ENCODE data around the gene USP31.

USP31 gene

DNA sequence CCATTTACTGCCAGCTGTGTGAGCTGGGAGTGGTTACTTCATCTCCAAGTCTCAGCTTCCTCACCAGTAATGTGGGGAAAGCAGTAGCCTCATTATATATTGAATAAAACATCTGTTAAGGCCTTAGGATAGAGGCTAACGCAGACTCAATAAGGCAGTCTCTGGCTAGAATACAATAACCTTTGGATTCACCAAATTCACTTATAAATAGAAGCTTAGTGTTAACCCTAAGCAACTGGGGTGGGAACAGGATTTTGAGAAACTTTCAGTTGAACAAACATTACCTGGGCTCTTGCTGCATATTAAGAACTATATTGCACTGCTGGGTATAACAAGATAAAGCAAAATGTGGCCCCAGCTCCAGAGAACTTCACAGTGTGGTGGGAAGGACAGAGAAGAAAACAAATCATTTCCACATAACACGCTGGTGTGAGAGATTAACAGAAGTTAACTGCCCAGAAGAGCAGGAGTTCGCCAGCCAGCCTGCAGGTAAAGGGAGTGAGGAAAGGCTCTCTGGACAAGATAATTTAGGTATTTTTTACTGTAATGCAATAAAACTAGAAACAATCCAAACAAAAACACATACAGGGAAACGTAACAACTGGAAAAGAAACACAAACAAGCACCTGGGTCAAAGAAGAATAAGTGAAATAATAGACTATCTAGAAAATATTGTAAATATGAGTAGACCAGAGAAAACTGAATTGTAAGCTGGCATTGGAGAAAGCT lies 57.0 kb downstream of the USP31 start:
- no peak for DNase-seq

DNA sequence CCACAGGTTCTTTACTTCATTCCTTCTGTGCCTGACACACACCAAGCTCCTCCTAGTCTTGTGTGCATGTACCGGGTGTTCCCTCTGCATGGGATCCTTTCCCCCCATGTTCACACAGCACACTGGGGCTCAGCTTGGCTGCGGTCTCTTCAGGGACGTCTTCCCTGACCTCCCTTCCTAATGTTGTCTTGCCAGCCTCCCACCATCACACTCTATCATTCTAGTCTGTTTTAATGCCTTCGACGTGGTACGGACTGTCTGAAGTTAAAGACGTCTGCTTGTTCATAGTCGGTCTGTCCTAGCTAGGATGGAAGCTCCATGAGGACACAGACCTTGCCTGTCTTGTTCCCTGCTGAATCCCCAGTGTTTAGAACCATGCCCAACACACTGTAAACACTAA lies 60.1 kb downstream of the USP31 start:
- DNase-seq, result no peak

DNA sequence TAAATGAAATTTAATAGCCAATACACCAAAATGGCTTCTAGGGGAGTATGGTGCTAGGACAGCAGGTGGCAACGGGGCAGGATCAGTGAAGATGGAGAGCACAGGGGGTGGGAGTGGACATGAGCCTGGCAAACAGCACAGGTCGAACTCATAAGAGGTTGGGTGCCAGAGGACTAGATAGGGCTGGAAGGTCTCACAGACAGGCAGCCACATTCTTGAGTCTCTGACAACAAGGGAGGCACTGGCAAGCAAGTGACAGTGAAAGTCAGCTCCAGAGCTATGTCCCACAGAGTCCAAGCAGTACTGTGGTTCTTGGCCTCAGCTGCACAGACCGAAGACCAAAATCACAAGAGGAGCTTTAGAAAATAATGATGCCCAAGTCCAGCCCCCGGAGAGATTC lies 61.2 kb downstream of the USP31 start:
- no peak for DNase-seq

DNA sequence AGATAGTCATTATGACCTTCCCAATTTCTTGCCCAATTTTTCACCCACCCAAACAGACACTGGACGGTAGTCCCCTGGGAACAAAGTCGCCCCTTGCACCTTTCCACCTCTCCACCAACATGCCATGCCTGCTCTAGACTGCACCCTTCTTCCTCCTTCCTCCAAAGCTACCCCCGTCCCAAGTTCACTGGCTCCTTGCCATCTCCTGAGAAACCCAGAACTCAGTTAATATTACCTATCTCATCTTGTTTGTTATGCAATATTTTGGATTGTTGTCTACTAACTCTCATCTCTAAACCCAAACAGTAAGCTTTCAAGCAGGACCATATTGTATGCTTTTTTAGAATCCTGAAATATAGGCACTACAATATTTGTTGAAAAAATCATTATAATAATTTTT lies 63.3 kb downstream of the USP31 start:
- DNase-seq, result no peak

DNA sequence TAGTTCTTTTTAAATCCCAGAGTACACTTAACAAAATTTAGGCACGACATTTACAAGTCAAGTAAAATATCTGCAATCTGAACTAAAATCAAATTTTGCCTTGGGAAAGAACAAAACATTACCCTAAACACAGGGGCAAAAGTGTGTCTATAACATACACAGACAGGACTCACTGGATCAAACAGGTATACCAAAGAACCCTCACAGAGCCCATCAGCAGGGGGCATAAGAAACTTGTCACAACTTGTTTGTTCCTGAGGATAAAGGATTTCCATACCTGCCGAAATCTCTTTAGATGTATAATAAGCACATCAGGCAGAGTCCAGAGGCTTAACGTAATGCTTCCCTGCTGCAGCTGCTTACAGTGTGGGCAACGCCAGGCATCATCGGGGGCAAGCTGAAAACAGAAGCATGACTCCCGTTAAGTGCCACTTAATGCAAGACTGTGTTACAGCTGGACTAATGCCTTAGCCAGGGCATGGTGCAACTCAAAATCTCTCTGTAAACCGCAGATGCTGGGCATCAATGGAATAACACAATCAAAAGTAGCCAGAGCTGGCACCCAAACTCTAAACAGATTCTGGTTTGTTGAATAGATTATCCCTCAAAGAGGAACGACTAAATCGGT lies 67.0 kb downstream of the USP31 start:
- DNase-seq, result no peak

DNA sequence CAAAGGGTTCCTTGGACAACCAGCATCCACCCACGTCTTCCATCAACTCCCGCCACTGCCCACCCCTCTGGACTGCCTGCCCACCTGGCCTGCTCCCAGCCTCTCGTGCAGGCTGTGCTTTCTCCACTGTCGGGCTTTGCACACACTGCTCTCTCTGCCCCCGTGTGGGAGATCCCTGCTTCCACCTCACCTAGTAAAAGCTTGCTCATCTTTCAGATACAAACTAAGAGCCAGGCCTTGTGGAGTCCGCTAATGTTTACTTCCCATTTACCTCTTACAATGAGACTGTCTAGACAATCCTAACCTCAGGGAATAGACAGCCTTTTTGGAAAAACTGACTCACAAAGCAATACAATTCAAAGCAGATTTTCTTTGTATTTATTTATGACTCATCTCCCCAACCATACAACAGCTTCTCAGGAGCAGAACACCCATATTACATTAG lies 67.6 kb downstream of the USP31 start:
- DNase-seq, result no peak

DNA sequence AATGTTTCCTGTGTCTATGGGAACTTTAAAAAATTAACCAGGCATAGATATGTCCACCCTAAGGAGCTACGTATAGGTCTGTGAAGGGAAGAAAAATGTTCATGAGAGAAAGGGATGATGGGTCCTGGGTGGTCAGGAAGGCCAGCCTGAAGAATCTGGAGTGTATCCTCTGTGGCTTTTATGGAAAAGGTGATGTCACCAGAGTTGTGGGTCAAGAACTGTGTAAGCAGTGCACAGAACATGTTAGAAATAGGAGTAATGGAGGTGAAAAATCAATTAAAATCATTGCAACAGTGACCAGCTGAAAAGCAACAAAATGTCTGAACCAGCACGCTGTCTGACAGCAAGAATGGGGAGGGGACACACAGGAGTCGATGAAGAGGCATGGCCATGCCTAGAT lies 68.5 kb downstream of the USP31 start:
- no peak for DNase-seq

DNA sequence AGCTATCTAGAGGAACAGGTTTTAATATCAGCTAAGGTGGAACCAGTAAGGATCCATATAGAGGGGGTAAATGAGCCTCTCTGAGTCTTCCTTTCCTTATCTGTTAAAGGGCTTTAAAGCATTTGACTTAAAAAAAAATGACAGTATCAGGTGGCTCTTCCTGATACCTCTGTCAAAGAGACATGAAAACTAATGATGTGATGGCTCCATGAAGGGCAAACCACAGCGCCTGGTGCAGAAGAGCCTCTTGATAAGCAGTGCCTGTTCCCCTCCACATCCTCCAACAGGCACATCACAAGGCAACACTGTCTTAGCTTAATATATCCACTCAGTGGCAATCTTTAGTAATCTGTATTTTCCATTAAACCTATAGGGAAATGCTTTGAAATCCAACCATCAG lies 68.9 kb downstream of the USP31 start:
- DNase-seq, result no peak

DNA sequence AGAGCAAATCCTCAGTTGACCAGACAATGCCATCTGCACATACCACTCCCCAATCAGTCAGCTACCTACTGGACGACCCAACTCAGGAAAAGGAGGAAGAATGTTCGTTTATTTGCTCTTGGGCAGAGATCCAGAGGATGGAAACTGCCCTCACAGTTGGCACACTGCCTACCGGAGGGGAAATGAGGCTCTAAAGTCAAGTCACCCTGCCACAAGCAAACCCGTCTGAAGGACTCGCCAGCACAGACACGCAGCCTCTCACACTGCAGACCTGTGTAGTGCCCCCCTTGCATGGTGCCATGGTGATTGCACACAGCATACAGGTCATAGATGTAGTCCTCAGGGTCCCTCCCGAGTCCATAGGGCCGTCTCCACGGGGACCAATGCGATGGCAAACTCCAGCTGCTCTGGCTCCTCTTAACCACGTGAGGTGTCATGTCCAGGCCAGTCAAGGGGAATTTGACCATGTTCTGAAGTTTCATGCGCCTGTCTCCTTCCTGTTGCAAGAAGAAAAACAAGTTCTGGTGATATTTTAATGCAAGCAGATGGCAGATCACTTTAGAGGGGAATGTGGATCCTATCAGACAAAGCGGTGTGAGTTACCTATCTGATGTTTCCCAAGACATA lies 69.5 kb downstream of the USP31 start:
- DNase-seq, result no peak

DNA sequence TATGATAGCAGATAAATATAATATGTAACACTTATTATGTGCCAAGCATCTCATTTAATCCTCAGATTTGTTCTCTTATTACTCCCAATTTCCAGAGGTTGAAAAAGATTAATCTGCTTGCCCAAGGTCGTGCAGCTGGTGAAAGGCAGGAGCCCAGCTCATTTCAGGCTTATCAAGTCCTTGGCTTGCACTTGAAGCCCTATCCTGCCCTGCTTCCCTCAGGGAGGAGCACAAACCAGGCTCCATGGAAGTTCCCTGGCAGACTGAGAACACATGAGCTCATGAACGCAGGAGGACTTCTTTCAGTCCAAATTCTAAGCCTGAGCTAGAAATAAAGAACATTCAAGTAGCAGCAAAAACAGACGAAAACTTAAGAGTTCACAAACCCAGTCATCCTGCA lies 74.8 kb downstream of the USP31 start:
- no peak for DNase-seq

DNA sequence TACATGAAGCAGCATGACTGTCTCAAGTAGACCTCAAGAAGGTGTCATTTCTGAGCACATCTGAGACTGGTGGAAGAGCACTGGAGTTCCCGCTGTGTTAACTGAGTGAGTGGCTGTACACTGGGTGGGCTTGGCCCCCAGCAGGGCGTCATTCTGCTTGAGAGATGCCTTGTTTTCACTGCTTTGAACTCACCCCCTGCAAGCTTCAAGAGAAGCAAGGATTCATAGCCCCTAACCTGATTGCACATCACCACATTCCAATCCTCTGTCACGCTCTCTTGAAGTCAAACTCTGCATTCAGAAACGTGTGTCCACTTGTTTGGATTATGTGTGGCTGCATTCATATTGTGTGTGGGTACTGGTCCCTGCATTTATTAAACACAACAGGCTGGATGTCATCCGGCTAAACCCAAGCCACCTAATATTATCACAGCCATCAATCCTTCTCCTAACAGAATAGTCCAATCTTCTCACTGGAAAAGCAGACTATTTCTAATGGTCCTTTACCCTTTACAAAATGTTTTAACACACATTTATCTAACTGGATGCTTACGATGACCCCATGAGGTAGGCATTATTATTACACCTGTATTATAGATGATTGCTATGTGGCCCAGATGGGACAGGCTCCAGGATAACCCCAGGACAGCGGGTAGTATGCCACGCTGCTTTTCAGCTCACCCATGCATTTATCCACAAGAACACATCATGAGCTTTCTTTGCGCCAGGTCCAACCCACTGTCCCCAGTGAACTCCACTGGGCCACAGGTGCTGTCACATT lies 76.3 kb downstream of the USP31 start:
- no peak for DNase-seq

DNA sequence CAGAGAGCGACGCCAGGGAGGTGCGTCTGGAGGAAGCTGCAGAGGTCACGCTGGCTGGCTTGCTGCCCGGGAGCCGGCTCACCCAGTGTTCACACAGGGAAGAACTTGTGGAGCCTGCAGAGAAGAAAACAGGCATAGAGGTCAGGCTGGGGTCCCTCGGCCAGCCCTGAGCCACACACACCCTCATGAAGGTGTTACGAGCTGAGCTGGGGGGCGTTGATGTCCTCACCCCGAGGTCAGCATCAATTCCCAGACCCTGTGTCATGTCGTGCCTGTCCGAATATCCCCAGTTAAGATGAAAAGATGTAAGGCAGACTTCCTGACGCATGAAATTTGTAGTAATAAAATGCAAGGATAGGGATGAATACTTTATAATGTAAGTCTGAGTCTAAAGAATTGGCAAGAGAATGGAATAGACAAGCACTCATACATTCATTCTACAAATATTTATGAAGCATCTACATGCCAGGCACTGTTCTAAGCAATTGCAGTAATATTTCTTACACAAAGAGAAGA lies 77.1 kb downstream of the USP31 start:
- no peak for DNase-seq

DNA sequence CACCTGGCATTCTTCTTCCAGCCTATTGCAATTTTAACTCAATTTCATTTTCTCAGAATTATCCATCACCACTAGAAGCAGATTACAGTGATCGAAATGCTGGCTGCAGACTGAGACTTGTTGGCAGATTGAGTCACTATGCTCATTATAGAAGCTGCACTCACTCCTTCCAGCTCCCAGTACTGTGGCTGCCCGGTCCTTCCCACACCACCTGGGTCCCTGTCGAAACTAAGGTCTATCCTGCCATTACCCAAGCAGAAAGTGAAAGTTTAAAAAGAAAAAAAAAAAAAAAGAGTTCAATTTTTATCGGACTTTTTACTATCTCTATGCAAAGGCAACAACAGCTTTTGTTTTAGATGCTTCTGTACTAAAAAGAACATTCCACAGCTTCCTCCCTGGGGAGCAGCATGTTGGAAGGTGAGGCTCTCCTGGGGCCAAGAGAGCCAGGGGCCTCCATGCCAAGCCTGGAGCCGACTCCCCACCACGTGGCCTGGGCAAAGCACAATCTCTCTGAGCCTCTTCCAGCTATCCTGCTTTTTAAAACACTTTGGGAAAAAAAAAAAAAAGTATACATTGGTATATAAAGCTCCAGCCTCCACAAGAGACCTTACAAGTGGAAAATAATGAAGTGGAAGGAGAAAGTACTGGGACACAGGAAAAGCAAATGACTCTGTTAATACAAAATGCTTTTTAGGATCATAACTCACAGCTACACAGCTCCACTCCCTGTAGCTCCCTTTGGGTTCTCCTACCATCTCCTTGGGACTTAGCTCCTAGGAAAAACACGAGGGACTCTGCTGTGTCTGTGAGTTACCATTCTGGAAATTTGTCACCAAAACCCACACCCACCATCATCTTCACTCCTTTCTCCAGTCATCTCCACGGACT lies 77.8 kb downstream of the USP31 start:
- no peak for DNase-seq

DNA sequence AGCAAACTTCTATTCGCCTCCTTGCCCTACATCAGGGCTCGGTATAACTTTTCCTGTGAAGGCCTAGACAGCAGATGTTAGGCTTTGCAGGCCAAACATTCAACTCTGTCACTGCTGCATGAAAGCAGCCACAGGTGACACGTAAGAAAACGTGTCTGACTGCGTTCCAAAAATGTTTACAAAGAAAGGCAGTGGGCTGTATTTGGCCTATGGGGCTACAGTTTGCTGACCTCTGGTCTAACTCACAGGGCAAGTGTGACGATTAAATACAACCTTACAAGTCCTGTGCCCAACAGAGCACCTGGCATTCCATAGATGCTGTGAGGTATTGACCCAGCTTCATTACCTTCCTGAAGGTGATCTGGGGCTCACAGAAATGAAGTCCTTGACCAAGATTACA lies 79.4 kb downstream of the USP31 start:
- DNase-seq, result no peak

DNA sequence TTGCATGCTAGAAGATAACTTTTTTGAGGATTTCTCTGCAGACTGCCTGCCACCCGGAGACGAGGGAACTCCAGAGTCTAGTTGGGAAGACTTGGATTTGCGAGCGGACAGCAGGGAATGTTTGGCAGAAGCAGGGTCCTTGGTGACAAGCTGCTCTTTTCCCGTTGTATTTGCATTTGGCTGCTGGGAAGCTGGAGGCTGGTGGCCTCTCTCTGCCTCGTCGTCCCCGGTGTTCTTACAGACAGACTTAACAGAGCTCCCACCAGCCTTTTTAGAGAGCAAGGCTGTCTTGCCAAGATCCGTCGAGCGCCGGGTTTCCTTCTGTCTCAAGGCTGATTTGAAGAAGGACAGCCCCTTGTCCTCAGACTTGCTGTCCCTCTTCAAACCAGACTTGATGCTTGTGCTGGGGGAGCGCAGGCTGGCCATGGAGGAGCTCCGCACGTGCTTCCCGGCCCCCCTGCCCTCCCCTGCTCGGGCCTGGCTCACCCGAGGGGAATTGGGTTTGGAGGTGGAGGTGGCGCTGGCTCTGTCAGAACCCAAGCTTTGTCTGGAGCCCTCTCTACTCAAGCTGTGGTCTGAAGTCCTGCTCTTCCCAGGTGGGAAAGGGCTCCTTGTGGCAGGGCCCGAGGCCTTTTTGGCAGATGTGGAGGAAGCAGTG lies 81.0 kb downstream of the USP31 start:
- DNase-seq, result no peak

DNA sequence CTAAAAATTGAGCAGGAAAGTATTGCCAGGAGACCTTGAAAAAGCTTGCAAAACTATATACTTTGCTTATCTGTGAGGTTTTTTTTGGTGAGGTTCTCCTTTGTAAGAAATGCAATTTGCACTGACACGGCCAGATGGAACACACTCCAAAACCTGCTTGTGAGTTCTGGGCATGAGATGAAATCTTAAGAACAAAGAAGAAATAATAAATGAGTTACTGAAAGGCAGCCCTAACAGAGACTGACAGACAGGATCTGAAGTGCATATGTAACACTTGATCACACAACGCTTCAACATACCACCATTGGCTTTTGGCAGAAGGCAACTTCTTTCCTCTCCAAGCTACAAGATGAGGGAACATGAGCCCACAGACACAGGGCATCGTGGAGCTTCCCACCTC lies 82.6 kb downstream of the USP31 start:
- DNase-seq, result no peak

DNA sequence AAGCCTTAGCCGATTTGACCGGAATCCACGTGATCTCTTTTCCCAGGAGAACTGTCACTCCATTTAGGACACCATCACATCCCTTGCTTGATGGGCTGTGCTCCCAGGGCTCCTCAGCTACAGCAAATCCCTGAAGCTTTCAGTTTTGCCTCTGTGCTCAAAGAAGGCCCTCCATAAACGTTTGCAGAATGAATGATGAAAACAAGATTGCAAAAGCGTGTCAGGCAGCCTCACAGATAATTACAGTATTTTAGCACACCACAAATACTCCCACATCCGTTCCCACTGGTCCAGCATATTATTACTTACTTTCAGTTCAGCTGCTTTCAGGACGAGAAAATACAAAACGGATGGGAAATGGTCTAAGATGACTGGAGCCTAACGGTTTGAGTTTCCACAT lies 84.6 kb downstream of the USP31 start:
- no peak for DNase-seq

DNA sequence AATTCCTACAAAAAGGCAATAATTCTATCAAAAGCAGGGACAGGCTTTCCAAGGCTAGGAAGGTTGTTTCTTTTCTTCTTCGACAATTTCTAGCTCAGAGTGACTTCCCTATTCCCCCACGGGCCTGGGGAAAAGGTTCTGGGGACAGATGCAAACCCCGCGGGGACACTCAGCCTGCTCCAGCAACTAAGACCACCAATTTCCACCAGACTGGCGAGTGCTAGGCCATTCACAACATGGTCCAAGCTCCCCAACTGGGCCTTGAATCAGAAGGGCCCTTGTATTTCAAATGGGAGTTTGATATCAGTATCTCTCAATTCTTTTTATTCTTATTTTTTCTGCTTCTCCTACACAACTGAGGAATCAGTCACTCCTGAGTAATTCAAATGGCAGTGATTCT lies 86.7 kb downstream of the USP31 start:
- no peak for DNase-seq

DNA sequence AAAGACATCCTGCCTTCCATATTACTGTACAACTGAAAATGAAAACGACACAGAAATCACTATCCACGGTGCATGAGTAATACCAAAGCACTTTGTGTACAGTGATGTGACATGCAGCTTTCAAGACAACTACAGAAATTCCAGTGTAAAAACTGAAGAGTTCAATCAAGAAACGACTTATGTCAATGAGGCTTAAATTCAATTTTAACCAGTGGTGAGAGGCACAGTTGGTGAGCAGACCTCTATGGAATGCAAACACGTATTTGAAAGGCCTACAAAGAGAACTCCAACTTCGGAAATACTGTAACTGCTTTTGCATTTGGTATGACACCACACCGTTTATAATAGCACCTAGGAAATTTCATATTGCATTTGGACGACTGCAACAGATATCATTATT lies 87.6 kb downstream of the USP31 start:
- DNase-seq, result no peak

DNA sequence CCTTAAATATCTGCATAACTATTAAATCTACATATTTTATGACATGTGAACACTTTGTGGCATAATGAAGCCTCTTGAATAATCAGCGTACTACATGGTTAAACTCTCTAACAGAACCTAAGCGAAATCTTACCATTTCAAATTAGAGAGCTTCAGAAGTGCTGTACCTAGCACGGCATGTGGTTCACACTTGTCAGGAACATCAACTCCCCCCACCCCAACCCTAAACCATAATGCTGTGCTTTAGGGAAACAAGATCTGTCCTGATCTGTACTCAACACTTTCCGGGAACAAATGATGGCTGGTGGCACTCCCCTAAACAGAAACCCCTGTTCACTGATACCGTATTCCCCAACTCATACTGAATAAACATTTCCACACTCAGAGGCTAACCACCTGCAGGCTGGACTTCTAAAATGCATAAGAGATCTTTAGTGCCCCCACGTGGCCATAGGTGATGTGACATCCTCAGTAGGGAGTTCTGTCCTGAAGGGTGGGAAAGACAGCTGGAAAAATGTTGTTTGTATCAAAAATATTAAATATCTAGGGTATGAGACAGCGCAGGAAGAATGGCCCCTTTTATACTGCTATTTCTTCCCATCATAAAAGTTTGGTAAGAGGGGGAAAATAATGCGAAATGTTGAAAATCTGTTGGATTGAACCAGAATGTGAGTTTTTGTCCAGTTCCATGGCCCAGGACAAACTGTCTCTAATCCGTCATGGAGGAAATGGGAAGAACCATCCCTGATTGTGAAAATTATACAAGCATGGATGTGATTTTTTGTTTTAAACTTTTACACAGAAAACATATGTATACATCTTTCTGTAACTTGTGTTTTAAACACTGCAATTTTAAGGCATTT lies 88.6 kb downstream of the USP31 start:
- DNase-seq, result peak; percentile 36

DNA sequence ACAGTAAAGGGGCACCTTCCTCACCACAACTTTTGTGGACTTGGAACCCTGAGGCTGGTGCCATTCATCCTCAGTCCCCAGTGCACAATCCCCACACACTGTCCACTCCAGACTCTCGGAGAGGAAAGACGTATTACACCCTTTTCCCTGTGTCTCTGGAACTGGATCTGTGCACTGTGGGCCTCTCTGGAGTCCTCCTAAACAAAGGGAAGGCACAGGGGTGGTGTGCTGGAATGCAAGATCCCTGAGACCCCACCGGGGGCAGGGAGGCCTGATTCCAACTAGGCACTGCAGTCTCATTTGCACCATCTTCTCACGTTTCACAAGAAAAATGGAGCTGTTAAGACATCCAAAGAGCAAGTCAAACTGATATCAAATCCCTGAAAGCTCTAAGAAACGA lies 89.8 kb downstream of the USP31 start:
- no peak for DNase-seq

Data from NCI-H748 treated with DMSO at 0.1 percent for 48 hours (cell line).